ENCODE measurements around the gene ARMH4.

The ARMH4 gene

GRCh38 chr14:58096731-58097130 is 55.3 kb downstream of the ARMH4 start:
- no peak for DNase-seq

GRCh38 chr14:58091883-58092630 is 60.0 kb downstream of the ARMH4 start:
- no peak for DNase-seq

DNA sequence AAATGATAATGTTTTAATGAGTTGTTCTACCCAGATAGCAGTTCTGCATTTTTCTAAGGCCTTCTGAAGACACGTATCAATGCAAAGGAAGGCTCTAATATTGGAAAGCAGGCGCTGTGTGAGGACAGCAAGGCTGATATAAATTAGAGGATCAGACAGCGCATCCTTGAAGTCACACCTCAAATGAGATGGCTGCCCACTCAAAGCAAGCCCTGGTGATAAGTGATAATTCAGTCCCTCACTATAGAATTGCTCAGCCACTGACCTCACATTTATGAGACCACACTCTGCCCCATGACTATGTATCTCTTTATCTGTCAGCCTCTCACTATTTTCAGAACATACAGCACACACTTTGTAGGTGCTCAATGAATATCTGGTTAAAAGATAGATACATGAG is 62.4 kb downstream of the ARMH4 start:
- DNase-seq = no peak

- DNase-seq = no peak
These were observed 63.1 kb downstream of the ARMH4 start for GRCh38 chr14:58088961-58089360.

- DNase-seq = no peak
These were observed 66.1 kb downstream of the ARMH4 start for GRCh38 chr14:58085877-58086276.

- DNase-seq = no peak
These were observed 69.4 kb downstream of the ARMH4 start for GRCh38 chr14:58082491-58083098.

DNA sequence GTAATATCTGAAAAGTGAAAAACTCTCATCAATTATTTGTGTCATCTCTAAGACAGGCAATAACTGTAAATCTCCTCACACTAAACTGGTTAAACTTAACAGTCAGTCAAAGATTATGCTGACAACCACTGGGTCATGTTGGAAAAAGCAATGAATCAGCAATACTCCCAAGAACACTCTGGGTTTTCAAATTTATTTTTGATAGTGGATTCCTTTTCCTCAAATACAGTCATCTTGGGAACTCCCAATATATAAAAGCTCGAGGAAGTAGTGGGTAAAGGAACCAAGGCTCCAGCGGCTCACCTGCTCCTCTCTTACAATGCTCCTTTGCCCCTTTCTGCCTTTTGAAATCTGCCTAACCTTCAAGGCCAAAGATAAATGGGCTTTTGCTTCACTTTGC is 70.0 kb downstream of the ARMH4 start:
- no peak for DNase-seq

DNA sequence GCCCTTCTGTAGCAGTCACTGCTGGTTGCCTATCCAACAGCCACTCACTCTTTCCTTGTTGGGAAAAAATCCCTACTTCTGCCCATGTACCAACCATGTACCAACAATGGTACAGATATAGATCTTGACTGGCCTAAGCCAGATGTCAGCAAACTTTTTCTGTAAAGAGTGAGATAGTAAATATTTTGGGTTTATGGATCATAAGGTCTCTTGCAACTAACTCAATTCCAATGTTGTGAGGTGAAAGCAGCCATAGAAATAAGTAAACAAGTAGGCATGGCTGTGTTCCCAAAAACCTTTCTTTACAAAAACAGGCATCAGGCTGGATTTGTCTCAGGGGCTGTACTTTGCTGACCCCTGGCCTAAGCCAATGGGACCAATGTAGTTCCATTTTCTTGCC is 73.5 kb downstream of the ARMH4 start:
- DNase-seq = no peak

GRCh38 chr14:58078068-58078467 is 73.9 kb downstream of the ARMH4 start:
- no peak for DNase-seq

- DNase-seq = no peak
These were observed 74.4 kb downstream of the ARMH4 start for GRCh38 chr14:58077621-58078020.

DNA sequence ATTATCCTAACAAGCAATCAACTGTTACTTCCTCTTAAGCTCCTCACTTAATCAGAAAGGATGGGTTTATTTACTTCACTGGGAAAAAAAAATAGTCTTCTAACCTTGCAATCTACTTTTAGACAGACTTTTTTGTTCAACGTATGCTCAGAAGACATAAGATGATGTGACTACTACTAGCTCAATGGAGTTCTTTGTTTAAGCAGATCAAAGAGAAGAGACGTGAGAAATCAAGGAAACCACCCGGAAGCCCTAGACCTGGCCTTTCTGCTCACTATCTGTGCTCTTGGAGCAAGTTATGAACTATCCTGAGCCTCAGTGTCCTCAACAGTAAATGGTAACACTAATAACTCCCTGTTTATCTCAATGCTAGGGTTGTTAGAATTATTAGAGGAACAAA is 78.5 kb downstream of the ARMH4 start:
- no peak for DNase-seq

GRCh38 chr14:58072288-58073071 is 79.5 kb downstream of the ARMH4 start:
- DNase-seq = peak in 5 of 6 experiments; percentile 1 to 43 (median 14)

DNA sequence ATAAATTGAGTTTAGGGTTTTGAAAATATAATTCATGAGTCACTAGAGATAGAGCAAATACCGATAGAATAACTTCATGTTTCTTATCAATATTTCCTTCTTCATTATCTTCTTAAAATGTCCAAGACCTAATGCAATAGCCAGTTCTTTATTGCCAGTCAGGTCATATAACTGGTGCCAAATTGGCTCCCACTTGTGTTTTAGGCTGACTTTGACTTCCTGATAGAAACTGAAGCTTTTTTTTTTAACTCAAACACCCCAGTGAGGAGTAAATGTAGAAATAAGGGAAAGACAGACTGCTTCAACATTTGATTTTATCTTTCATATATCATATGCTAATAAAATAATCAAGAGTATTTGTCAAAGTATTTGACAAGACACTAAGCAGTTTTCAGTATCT is 80.7 kb downstream of the ARMH4 start:
- no peak for DNase-seq

DNA sequence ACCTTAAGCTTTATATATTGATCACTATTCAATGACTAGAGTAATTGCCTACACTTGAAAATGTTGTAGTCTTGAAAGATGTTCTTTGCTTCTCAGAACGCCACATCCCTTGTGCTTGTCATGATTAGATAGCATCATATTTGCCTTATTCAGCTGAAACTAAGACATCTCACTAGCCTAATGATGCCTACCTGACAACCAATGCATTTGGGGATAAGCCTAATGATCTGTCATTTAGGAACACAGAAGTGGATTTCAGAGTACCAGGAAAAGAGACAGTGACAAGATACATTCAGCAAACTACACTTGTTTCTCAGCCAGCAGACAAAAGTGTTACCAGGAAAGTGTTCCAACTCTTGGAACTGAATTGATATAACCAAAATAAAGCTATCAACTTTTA is 83.7 kb downstream of the ARMH4 start:
- no peak for DNase-seq

DNA sequence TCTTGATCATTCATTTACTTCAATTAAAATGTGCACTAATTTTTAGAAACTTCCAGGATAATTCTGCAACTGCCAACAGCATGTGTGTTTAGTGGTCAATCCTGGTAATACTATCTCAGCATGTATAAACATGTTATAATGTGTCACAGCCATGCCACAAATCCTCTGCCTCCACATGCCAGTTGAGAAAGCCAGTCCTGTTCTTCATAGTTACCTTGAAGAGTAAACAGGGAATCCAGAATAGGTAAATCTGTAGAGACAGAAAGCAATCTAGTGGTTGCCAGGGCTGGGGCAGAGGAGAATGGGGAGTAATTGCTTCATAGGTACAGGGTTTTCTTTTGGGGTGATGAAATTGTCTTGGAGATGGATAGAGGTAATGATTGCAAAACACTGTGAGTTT is 85.9 kb downstream of the ARMH4 start:
- no peak for DNase-seq

DNA sequence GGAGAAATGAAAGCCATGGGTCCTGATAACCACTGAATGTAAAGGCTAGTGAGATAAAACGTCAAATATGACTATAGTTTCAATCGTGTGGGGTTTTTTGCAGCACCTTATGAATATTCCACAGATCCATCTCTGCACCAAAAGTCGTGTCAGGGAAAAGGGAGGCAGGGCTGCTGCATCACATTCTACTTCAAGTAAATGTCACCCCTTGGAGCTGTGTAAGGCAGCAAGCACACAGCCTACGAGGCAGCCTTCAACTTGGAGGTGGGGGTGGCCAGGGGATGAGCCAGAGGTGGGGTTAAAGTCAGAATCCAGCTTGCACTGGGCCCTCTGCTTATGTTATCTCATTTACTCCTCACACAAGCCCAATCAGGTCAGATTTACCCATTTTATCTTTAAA is 90.4 kb downstream of the ARMH4 start:
- no peak for DNase-seq

DNA sequence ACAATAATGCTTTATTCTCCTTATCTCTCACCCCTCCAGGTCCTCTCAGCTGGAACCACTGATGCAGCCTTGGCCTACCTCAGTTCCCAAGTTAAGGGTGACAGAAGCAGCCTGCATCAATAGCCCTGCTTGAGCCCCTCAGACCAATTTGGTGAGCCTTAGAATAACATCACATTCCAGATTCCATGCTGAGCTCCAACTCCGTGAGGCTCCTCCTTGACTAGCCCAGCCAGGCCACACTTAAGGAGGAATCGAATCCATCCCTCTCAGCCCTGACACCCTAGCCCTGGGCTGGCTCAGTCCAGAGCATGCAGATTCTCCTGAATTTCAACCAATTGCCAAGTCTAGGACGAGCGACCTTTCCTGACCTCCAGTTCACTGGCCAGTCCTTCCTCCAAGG is 91.1 kb downstream of the ARMH4 start:
- DNase-seq = no peak

DNA sequence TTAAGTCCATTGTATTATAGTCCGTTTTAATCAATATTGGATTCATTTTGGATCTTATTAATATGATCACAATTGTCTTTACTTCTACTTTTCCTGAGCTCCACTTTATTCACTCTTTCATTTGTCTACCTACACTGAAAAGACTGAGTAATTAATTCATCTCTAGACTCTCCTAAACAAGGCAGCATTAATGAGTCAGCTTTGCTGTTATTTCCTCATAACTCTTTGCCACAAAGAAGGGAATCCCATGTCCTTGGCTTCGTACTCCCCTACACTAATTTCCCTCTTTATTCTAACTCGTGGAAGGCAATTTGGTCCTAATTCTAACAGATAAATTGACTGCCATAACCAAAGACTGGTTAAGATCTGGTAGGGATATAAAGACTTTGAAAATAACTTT is 91.9 kb downstream of the ARMH4 start:
- DNase-seq = no peak

- DNase-seq = no peak
These were observed 92.9 kb downstream of the ARMH4 start for GRCh38 chr14:58059126-58059525.

DNA sequence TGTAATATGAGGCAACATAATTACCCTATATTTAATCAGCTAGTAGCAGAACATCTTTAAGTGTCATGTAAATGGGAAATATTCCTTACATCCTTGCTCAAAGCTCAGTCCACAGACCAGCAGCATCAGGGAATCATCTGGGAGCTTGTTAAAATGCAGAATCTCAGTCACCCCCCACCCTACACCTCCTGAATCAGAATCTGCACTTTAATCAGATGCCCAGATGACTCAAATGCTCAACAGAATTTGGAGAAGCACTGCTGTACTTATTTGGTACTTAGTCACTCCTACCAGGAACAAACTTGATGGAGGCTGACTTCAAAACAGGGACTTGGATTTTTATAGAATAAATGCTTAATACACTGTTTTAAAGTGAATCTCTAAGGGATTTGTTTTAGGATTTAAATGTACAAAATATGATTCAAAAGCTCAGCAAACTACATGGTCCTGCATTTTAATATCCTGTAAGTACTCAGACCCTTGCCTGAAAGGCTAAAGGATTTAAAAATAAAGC is 96.5 kb downstream of the ARMH4 start:
- no peak for DNase-seq

- no peak for DNase-seq
These were observed 97.9 kb downstream of the ARMH4 start for GRCh38 chr14:58054100-58054499.

DNA sequence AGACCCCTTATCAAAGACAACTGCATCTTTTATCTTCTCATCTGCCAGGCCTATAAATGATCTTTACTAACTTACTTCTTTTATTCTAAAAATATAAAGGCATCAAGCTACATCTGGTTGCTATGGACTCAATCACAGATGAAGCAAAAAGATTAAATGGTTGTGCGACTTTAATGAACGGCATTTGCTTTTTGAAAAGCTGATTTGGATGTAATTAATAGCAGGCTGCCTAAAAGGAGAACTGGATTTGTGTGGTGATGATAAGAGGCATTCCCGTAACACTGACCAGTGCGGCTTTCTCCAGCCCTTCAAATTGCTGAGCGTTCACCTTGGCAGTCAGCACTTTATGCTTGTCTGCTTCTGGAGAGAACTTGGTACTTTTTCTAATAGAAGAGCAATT is 103.8 kb downstream of the ARMH4 start:
- no peak for DNase-seq

GRCh38 chr14:58027904-58028303 is 124.1 kb downstream of the ARMH4 start:
- DNase-seq = no peak

- no peak for DNase-seq
These were observed 125.0 kb downstream of the ARMH4 start for GRCh38 chr14:58026967-58027366.
